ENCODE measurements around the gene FDXR.

Gene FDXR

GRCh38 chr17:74815550-74816370, 57.0 kb downstream of the FDXR start:
- no peak for DNase-seq (ENCODE audit: low read depth in 1 of 2, low spot score in 1 of 2)

GRCh38 chr17:74815067-74815466, 57.7 kb downstream of the FDXR start:
- no peak for DNase-seq (ENCODE audit: low read depth in 1 of 2, low spot score in 1 of 2)

GRCh38 chr17:74814453-74814852, 58.3 kb downstream of the FDXR start:
- DNase-seq (ENCODE audit: low read depth in 1 of 2, low spot score in 1 of 2): no peak
